CD4-positive, alpha-beta T cell (primary cell): ENCODE results near the gene DOCK4. TPM values are rescaled to one million over a fixed set of nuclear protein-coding genes. Genes with fewer than 3 reads are reported as not detected.

Source experiments
- ATAC-seq: fragments of 200-7000 bp; cut with Tn5 transposase; one replicate; pipeline ENCODE4 v1.10.0; 2022; ENCODE audit warnings: mild to moderate bottlenecking; ENCODE audit not compliant: poor library complexity
- CTCF ChIA-PET: fragments of 350-600 bp; sonication (Branson Sonifier 250); formaldehyde crosslinking; loops from one replicate; lab custom pipeline; 2021; ENCODE audit warnings: antibody characterized with exemption, inconsistent platforms; lab: Charles Lee
- POLR2A ChIA-PET: fragments of 350-600 bp; sonication (Branson Sonifier 250); formaldehyde crosslinking; loops from one replicate; lab custom pipeline; 2021; ENCODE audit warnings: antibody characterized with exemption, inconsistent platforms; lab: Charles Lee
- DNase-seq, 14 experiments: peaks; one replicate each; pipeline ENCODE4 v3.0.0-alpha.2; 2013 to 2020; ENCODE audit warnings: mixed read lengths in 2 of 14
- H3K27ac ChIP-seq, 2 donors: one replicate each; pipeline versions ENCODE4 v1.5.1 to v1.7.0; 2013; ENCODE audit warnings: low read length in 2 of 2, low read depth in 1 of 2, mild to moderate bottlenecking in 1 of 2
- H3K27me3 ChIP-seq, 2 experiments: 1 replicate in 1 of 2; 2 replicates in 1 of 2; pipeline versions ENCODE4 v1.6.1 to v1.7.0; 2013; ENCODE audit warnings: low read length in 2 of 2, control low read depth in 1 of 2, mild to moderate bottlenecking in 1 of 2, moderate library complexity in 1 of 2; ENCODE audit not compliant: insufficient read depth in 2 of 2, control insufficient read depth in 1 of 2
- H3K36me3 ChIP-seq: one replicate; pipeline ENCODE4 v1.6.1; 2013; ENCODE audit warnings: low read length, control low read depth; ENCODE audit not compliant: insufficient read depth
- H3K4me1 ChIP-seq: one replicate; pipeline ENCODE4 v1.6.1; 2013; ENCODE audit warnings: low read length, control low read depth; ENCODE audit not compliant: insufficient read depth
- H3K4me3 ChIP-seq: one replicate; pipeline ENCODE4 v1.5.1; 2013; ENCODE audit warnings: mild to moderate bottlenecking, low read length, moderate library complexity
- H3K9me3 ChIP-seq, 2 experiments: 1 replicate in 1 of 2; 2 replicates in 1 of 2; pipeline versions ENCODE4 v1.6.1 to v1.7.0; 2013; ENCODE audit warnings: low read length in 2 of 2, mild to moderate bottlenecking in 2 of 2, control low read depth in 1 of 2, moderate library complexity in 1 of 2; ENCODE audit not compliant: control insufficient read depth in 1 of 2, insufficient read depth in 1 of 2
- H3K27ac Mint-ChIP-seq: one replicate; pipeline ENCODE4 v1.8.0; 2020; ENCODE audit warnings: mixed read lengths
- H3K27me3 Mint-ChIP-seq: one replicate; pipeline ENCODE4 v1.8.0; 2021; ENCODE audit warnings: mixed read lengths
- H3K36me3 Mint-ChIP-seq: one replicate; pipeline ENCODE4 v1.8.0; 2021; ENCODE audit warnings: low read depth, mixed read lengths
- H3K4me1 Mint-ChIP-seq: one replicate; pipeline ENCODE4 v1.8.0; 2021; ENCODE audit warnings: low read depth, mixed read lengths
- H3K4me3 Mint-ChIP-seq: one replicate; pipeline ENCODE4 v1.8.0; 2020; ENCODE audit warnings: mild to moderate bottlenecking, mixed read lengths
- H3K9me3 Mint-ChIP-seq: one replicate; pipeline ENCODE4 v1.8.0; 2020; ENCODE audit warnings: mixed read lengths
- CTCF ChIP-seq: fragments of 200-600 bp; IDR thresholded peaks from one replicate; pipeline ENCODE4 v1.8.0; 2022; ENCODE audit warnings: antibody characterized with exemption, mild to moderate bottlenecking
- intact Hi-C, 2 experiments: fragments of 100-400 bp; cut with DNase I in 1 of 2; cut with micrococcal nuclease in 1 of 2; formaldehyde crosslinking; loops; one replicate each; pipeline versions ENCODE4 v1.15.1 to v1.9.0; 2023 to 2025; cut with DNase I, micrococcal nuclease
- total RNA-seq, 174 experiments: library from RNA in 2 of 174; stranded (reverse) in 2 of 174; gene quantifications; one replicate each; pipeline ENCODE4 v1.2.3 and lab custom pipeline; 2021 to 2026

The DOCK4 gene
- total RNA-seq, 2 experiments from 2014 or later, result 0.31 to 0.38 TPM

- no peak for TF ChIP-seq CTCF
- H3K27ac Mint-ChIP-seq, result no peak overlapping the region
- no peak overlapping the region for H3K4me3 Mint-ChIP-seq
- no peaks in the 10 kb centered on the region for H3K9me3 Mint-ChIP-seq
- H3K9me3 ChIP-seq, result no peaks in the 10 kb centered on the region
- no peak for DNase-seq
- H3K4me1 Mint-ChIP-seq, result no peaks in the 10 kb centered on the region
- H3K27ac ChIP-seq, result no peak overlapping the region
- no peaks in the 10 kb centered on the region for H3K36me3 ChIP-seq
- POLR2A ChIA-PET, result no interaction called here
- peaks cover 20% of the 10 kb centered on the region for H3K27me3 Mint-ChIP-seq
- no peaks in the 10 kb centered on the region for H3K36me3 Mint-ChIP-seq
- CTCF ChIA-PET, result no interaction called here
- no peak overlapping the region for H3K4me3 ChIP-seq
- H3K27me3 ChIP-seq, result no peaks in the 10 kb centered on the region
- no peak for ATAC-seq
- intact Hi-C loops, result no loop called here
- H3K4me1 ChIP-seq, result no peaks in the 10 kb centered on the region
Measured at GRCh38 chr7:111750878-111751277, 455.3 kb downstream of the DOCK4 start.

GRCh38 chr7:111750228-111750627, 456.0 kb downstream of the DOCK4 start:
- no peaks in the 10 kb centered on the region for H3K36me3 ChIP-seq
- intact Hi-C loops, result no loop called here
- Mint-ChIP-seq H3K4me3 (no peak overlapping the region), H3K36me3 (no peaks in the 10 kb centered on the region), H3K9me3 (no peaks in the 10 kb centered on the region), H3K27me3 (peaks cover 15% of the 10 kb centered on the region), H3K27ac (no peak overlapping the region), H3K4me1 (no peaks in the 10 kb centered on the region)
- no peaks in the 10 kb centered on the region for H3K4me1 ChIP-seq
- ChIA-PET POLR2A (no interaction called here), CTCF (no interaction called here)
- H3K27ac ChIP-seq, result no peak overlapping the region
- no peaks in the 10 kb centered on the region for H3K27me3 ChIP-seq
- no peak for TF ChIP-seq CTCF
- ATAC-seq, result no peak
- no peak overlapping the region for H3K4me3 ChIP-seq
- H3K9me3 ChIP-seq, result no peaks in the 10 kb centered on the region
- DNase-seq, result no peak

- Mint-ChIP-seq H3K4me3 (no peak overlapping the region), H3K36me3 (no peaks in the 10 kb centered on the region), H3K4me1 (no peaks in the 10 kb centered on the region), H3K27me3 (peaks cover 12% of the 10 kb centered on the region), H3K9me3 (no peaks in the 10 kb centered on the region), H3K27ac (no peak overlapping the region)
- TF ChIP-seq CTCF, result no peak
- DNase-seq, result no peak
- Histone ChIP-seq H3K4me1 (no peaks in the 10 kb centered on the region), H3K27me3 (no peaks in the 10 kb centered on the region), H3K27ac (no peak overlapping the region), H3K4me3 (no peak overlapping the region), H3K9me3 (no peaks in the 10 kb centered on the region), H3K36me3 (no peaks in the 10 kb centered on the region)
- ATAC-seq, result no peak
- ChIA-PET POLR2A (no interaction called here), CTCF (no interaction called here)
- intact Hi-C loops, result loop anchor here in 1 of 2 experiments (10.0 kb wide), 1 partner anchor 1145 kb away; no protein-coding TSS in a partner anchor
Measured at GRCh38 chr7:111749625-111750024, 456.6 kb downstream of the DOCK4 start.
